GM12892 (cell line): ENCODE measurements around the gene GNAL.

Experiments used
- POLR2A ChIP-seq: IDR thresholded peaks from 2 replicates; pipeline ENCODE4 v1.6.1; 2011; ENCODE audit warnings: low read depth, low read length, control low read depth
- TAF1 ChIP-seq: IDR thresholded peaks from 2 replicates; pipeline ENCODE4 v1.6.1; 2011; ENCODE audit warnings: low read depth, mild to moderate bottlenecking, control low read depth, low read length, borderline replicate concordance

GRCh38 chr18:11791131-11791530 lies 102.1 kb downstream of the GNAL start:
- no peak for TF ChIP-seq POLR2A
- TF ChIP-seq TAF1: no peak
